Measurements from ENCODE around the gene C17orf114.

The C17orf114 gene

DNA sequence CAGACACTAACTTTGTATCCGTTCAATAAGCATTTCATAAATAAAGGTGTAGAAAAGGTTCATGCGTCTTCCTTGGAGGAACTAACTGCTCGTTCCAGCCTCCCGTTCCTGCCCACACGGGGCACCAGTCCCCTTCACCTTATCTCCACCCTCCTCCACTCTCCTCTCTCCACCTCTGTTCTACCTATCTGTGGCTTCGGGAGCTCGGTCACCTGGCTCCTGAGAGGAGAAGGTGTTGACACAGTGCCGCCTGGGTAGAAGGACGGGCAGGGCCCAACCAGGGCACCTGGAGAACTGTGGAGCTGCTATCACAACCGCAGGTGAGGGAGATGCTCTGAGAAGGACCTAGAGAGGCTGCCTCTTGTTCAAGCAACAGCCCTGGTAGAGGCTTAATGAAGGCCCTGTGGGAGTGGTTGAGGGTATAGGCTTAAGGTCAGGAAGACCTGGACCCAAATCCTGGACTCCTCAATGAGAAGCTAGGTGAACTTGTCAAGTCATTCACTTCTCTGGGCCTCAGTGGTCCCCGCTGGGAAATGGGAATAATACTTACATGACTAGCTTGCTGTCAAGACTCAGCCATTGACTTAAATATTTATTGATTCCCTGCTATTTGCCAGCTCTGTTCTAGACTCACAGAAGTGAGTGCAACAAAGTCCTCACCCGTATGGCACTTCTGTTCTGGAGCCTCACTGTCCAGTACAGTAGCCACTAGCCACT lies 21.4 kb upstream of the C17orf114 start:
- TF ChIP-seq, protein P1, sequence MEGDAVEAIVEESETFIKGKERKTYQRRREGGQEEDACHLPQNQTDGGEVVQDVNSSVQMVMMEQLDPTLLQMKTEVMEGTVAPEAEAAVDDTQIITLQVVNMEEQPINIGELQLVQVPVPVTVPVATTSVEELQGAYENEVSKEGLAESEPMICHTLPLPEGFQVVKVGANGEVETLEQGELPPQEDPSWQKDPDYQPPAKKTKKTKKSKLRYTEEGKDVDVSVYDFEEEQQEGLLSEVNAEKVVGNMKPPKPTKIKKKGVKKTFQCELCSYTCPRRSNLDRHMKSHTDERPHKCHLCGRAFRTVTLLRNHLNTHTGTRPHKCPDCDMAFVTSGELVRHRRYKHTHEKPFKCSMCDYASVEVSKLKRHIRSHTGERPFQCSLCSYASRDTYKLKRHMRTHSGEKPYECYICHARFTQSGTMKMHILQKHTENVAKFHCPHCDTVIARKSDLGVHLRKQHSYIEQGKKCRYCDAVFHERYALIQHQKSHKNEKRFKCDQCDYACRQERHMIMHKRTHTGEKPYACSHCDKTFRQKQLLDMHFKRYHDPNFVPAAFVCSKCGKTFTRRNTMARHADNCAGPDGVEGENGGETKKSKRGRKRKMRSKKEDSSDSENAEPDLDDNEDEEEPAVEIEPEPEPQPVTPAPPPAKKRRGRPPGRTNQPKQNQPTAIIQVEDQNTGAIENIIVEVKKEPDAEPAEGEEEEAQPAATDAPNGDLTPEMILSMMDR (IDR thresholded peaks at IDR 0.05; ENCODE audit: low read depth, low read length, missing control alignments) = no peak
- H3K4me3 ChIP-seq (ENCODE audit: low read depth, low read length) = no peak overlapping the region
- DNase-seq (ENCODE audit: low read depth) = no peak

DNA sequence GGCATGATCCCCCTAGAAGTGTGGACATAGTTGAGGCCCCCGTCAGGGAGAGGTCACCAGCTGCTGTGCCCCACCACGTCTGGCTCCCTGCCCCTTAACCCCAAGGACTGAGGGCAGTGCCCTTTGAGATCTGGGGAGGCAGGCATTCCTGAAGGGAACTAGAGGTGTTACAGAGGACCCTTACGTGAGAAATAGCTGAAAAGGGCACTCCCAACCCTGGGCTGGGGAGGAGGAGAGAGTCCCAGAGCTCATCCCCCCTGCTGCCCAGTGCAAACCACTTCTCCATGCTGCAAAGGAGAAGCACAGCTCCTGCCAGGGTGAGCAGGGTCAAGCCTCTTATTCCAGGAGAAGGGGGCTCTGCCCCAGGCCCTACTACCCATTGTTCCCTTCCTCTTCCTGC lies 20.7 kb upstream of the C17orf114 start:
- DNase-seq (ENCODE audit: low read depth) = no peak
- H3K4me3 ChIP-seq (ENCODE audit: low read depth, low read length) = no peak overlapping the region
- TF ChIP-seq, protein P1 (IDR thresholded peaks at IDR 0.05; ENCODE audit: low read depth, low read length, missing control alignments) = no peak

DNA sequence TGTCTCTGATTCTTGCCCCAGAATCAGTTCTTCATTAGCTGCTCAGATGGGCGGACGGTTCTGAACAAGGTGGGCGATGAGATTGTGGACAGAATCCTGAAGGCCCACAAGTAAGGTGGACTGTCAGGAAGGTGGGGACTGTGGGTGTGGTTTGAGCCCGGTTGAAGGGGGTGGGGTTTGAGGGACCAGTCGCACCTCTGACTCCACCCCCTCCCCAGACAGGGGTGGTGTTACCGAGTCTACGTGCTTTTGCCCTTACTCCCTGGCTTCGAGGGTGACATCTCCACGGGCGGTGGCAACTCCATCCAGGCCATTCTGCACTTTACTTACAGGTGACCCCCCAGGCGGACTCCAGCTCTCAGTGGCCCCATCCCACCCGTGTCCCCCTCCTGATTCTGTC lies 16.1 kb upstream of the C17orf114 start:
- TF ChIP-seq, protein P1 (IDR thresholded peaks at IDR 0.05; ENCODE audit: low read depth, low read length, missing control alignments) = no peak
- no peak for DNase-seq (ENCODE audit: low read depth)
- no peak overlapping the region for H3K4me3 ChIP-seq (ENCODE audit: low read depth, low read length)

DNA sequence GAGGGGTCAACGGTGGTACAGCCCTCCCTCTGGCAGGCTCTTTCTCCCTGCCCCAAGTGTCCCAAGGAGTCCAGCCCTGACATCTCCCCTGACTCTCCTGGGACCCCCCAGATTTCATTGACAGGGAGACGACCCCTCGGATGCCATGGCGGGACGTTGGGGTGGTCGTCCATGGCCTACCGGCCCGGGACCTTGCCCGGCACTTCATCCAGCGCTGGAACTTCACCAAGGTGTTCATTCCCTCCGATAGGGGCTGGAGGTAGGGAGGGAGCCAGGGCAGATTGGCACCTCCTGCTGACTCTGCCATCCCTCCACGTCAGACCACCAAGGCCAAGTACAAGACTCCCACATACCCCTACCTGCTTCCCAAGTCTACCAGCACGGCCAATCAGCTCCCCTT lies 14.7 kb upstream of the C17orf114 start:
- DNase-seq (ENCODE audit: low read depth) = no peak
- H3K4me3 ChIP-seq (ENCODE audit: low read depth, low read length) = no peak overlapping the region
- TF ChIP-seq, protein P1 (IDR thresholded peaks at IDR 0.05; ENCODE audit: low read depth, low read length, missing control alignments) = no peak

DNA sequence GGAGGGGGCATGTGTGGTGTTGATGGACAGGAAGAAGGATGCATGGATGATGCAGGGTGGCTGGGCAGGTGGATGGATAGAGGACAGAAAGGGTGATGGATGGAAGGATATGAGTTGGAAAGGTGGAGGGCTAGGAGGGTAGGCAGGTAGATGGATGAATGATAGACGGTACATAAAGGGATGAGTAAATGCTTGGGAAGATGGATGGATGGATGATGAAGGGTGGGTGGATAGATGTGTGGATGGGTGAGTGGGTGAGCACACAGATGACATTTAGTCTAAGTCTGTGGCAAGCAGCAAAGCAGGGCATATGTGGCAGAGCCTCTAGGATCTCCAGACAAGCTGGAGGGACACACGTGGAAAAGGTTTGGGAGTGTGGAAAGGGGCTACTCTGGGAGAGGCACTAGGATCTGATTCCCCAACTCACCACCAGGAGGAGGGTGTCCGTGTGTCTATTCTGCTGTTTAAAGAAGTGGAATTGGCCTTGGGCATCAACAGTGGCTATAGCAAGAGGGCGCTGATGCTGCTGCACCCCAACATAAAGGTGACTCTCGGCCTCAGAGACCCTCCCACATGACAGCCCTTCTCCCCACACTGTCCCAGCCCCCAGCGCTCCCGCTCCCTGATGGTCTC lies 13.0 kb upstream of the C17orf114 start:
- no peak for DNase-seq (ENCODE audit: low read depth)
- TF ChIP-seq, protein P1 (IDR thresholded peaks at IDR 0.05; ENCODE audit: low read depth, low read length, missing control alignments) = peak; percentile 39

DNA sequence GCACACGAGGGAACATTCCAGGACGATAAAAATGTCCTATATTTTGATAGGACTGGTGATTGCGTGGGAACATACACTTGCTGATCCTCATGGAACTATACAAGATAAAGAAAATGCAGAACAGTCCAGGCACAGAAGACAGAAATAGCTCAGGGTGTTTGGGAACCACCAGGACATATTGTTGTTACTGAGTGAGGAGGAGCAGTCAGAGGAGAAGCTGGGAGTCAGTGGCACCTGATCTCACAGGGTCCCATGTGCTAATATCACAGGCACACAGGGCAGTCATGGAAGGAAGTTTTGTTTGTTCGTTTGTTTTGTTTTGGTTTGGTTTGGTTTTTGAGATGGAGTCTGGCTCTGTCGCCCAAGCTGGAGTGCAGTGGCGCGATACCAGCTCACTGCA lies 10.6 kb upstream of the C17orf114 start:
- no peak overlapping the region for H3K4me3 ChIP-seq (ENCODE audit: low read depth, low read length)
- TF ChIP-seq, protein P1 (IDR thresholded peaks at IDR 0.05; ENCODE audit: low read depth, low read length, missing control alignments) = no peak
- no peak for DNase-seq (ENCODE audit: low read depth)

More for the DNA sequence above, 13.0 kb upstream of the C17orf114 start:
- no peak overlapping the region for H3K4me3 ChIP-seq (ENCODE audit: low read depth, low read length)

DNA sequence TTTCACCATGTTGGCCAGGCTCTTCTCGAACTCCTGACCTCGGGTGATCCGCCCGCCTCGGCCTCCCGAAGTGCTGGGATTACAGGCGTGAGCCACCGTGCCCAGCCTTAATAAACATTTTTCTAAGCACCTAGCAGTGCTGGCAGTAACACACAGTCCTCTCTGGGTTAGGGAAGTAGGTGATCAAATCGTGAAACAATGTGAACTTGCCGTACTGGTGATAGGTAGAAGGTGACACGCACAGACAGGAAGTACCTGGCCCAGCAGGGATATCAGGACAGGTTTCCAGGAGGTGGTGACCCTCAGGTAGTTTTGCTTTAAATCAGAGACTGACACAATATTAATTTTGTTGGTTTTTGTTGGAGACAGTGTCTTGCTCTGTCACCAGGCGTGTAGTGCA lies 9.3 kb upstream of the C17orf114 start:
- DNase-seq (ENCODE audit: low read depth) = no peak
- H3K4me3 ChIP-seq (ENCODE audit: low read depth, low read length) = no peak overlapping the region
- TF ChIP-seq, protein P1 (IDR thresholded peaks at IDR 0.05; ENCODE audit: low read depth, low read length, missing control alignments) = no peak
